Neural cell (in vitro differentiated cells): ENCODE data around the gene SRP68. TPM values are rescaled to one million over a fixed set of nuclear protein-coding genes. Genes with fewer than 3 reads are reported as not detected.

Source experiments
- H2AFZ ChIP-seq: fragments of 200-600, 300-800 bp; sonication (generic), shearing (Covaris generic); 2 replicates; pipeline ENCODE4 v1.6.0; 2014; ENCODE audit warnings: low read depth, mild to moderate bottlenecking, antibody characterized with exemption, low read length, moderate library complexity
- H3F3A ChIP-seq: fragments of 200-600 bp; shearing (Covaris generic); 2 replicates; pipeline ENCODE4 v1.6.1; 2016; ENCODE audit warnings: mild to moderate bottlenecking, moderate library complexity, mixed read lengths, antibody characterized with exemption, low read length; ENCODE audit not compliant: insufficient read depth, poor library complexity, severe bottlenecking
- H3K27ac ChIP-seq: fragments of 200-600, 300-800 bp; sonication (generic), shearing (Covaris generic); 2 replicates; pipeline ENCODE4 v1.5.1; 2014; ENCODE audit warnings: mild to moderate bottlenecking, low read length, moderate library complexity
- H3K27me3 ChIP-seq: fragments of 300-800, 200-600 bp; sonication (generic), shearing (Covaris generic); 2 replicates; pipeline ENCODE4 v1.6.0; 2014; ENCODE audit warnings: mild to moderate bottlenecking, low read depth, low read length, moderate library complexity; ENCODE audit not compliant: insufficient read depth
- H3K36me3 ChIP-seq: fragments of 300-800, 200-600 bp; sonication (generic), shearing (Covaris generic); 2 replicates; pipeline ENCODE4 v1.5.1; 2014; ENCODE audit warnings: mild to moderate bottlenecking, antibody characterized with exemption, low read length, moderate library complexity; ENCODE audit not compliant: insufficient read depth
- H3K4me2 ChIP-seq: fragments of 300-800, 200-600 bp; sonication (generic), shearing (Covaris generic); 2 replicates; pipeline ENCODE4 v1.6.0; 2014; ENCODE audit warnings: mild to moderate bottlenecking, low read length
- H3K4me3 ChIP-seq: fragments of 300-800, 200-600 bp; sonication (generic), shearing (Covaris generic); 2 replicates; pipeline ENCODE4 v1.5.1; 2014; ENCODE audit warnings: mild to moderate bottlenecking, low read length, moderate library complexity
- H3K79me2 ChIP-seq: fragments of 200-600 bp; shearing (Covaris generic); replicated peaks from 2 replicates; pipeline ENCODE4 v1.6.0; 2014; ENCODE audit warnings: mild to moderate bottlenecking, low read length, moderate library complexity; ENCODE audit not compliant: insufficient read depth
- H3K9ac ChIP-seq: fragments of 300-800, 200-600 bp; sonication (generic), shearing (Covaris generic); 2 replicates; pipeline ENCODE4 v1.6.1; 2016; ENCODE audit warnings: mild to moderate bottlenecking, low read length, mixed read lengths
- H3K9me2 ChIP-seq: fragments of 200-600 bp; shearing (Covaris generic); 2 replicates; pipeline ENCODE4 v1.6.1; 2016; ENCODE audit warnings: mild to moderate bottlenecking, low read length, mixed read lengths; ENCODE audit not compliant: insufficient read depth
- H3K9me3 ChIP-seq: fragments of 200-600, 300-800 bp; sonication (generic), shearing (Covaris generic); 2 replicates; pipeline ENCODE4 v1.6.1; 2016; ENCODE audit warnings: mild to moderate bottlenecking, mixed run types, low read length, moderate library complexity, mixed read lengths
- H4K20me1 ChIP-seq: fragments of 200-600 bp; shearing (Covaris generic); 2 replicates; pipeline ENCODE4 v1.6.1; 2016; ENCODE audit warnings: mild to moderate bottlenecking, mixed run types; ENCODE audit not compliant: insufficient read depth
- CTCF ChIP-seq: fragments of 450-650 bp; IDR thresholded peaks from 2 replicates; pipeline ENCODE4 v1.5.1; 2014; ENCODE audit warnings: antibody characterized with exemption, mild to moderate bottlenecking, moderate library complexity; ENCODE audit not compliant: poor library complexity, severe bottlenecking
- EP300 ChIP-seq: fragments of 450-650 bp; conservative IDR thresholded peaks from 2 replicates; pipeline ENCODE4 v1.6.1; 2014; ENCODE audit warnings: antibody characterized with exemption, mild to moderate bottlenecking, moderate library complexity; ENCODE audit not compliant: poor library complexity, severe bottlenecking
- EZH2 ChIP-seq: fragments of 200-600, 300-800 bp; shearing (Covaris generic), sonication (generic); IDR thresholded peaks from 2 replicates; pipeline ENCODE4 v1.6.1; 2014; ENCODE audit warnings: antibody characterized with exemption, low read length, borderline replicate concordance, mild to moderate bottlenecking; ENCODE audit not compliant: insufficient read depth, poor library complexity, severe bottlenecking
- MXI1 ChIP-seq: fragments of 450-650 bp; conservative IDR thresholded peaks from 2 replicates; pipeline ENCODE4 v1.6.1; 2014; ENCODE audit warnings: antibody characterized with exemption, mild to moderate bottlenecking; ENCODE audit not compliant: poor library complexity, severe bottlenecking
- POLR2AphosphoS5 ChIP-seq: IDR thresholded peaks from 2 replicates; pipeline ENCODE4 v1.6.1; 2012
- RAD21 ChIP-seq: fragments of 450-650 bp; conservative IDR thresholded peaks from 2 replicates; pipeline ENCODE4 v1.6.1; 2014; ENCODE audit warnings: antibody characterized with exemption, mild to moderate bottlenecking, moderate library complexity
- REST ChIP-seq: IDR thresholded peaks from 2 replicates; pipeline ENCODE4 v1.6.1; 2012; ENCODE audit warnings: borderline replicate concordance
- SMC3 ChIP-seq: fragments of 450-650 bp; conservative IDR thresholded peaks from 2 replicates; pipeline ENCODE4 v1.6.1; 2014; ENCODE audit warnings: antibody characterized with exemption, mild to moderate bottlenecking, moderate library complexity; ENCODE audit not compliant: poor library complexity
- TAF1 ChIP-seq: IDR thresholded peaks from 2 replicates; pipeline ENCODE4 v1.6.1; 2012; ENCODE audit warnings: low read depth
- polyA plus RNA-seq: library from polyadenylated mRNA; depleted of rRNA; stranded (reverse); fragments of >200 nt; gene quantifications from 2 replicates; pipeline ENCODE4 v1.2.3, GENCODE V29; 2014

Gene SRP68
- polyA plus RNA-seq, 1 donor from 2014 or later, result 26.3 TPM

- H3K9ac ChIP-seq, result no peak overlapping the region
- H3K27me3 ChIP-seq, result no peaks in the 10 kb centered on the region
- peaks cover 3% of the 10 kb centered on the region for H3F3A ChIP-seq
- no peak overlapping the region for H3K4me3 ChIP-seq
- H3K9me3 ChIP-seq, result no peaks in the 10 kb centered on the region
- no peak overlapping the region for H3K27ac ChIP-seq
- peaks cover 9% of the 10 kb centered on the region for H3K79me2 ChIP-seq
- no peaks in the 10 kb centered on the region for H3K36me3 ChIP-seq
- no peak for TF ChIP-seq POLR2AphosphoS5
- TF ChIP-seq TAF1, result no peak
- TF ChIP-seq EZH2, result no peak
- TF ChIP-seq REST, result no peak
- no peak for TF ChIP-seq MXI1
- no peak for TF ChIP-seq CTCF
- TF ChIP-seq RAD21, result no peak
- no peak for TF ChIP-seq EP300
- no peak for TF ChIP-seq SMC3
- H3K9me2 ChIP-seq, result no peaks in the 10 kb centered on the region
- no peaks in the 10 kb centered on the region for H4K20me1 ChIP-seq
- no peak overlapping the region for H2AFZ ChIP-seq
- H3K4me2 ChIP-seq, result no peak overlapping the region
These were observed 35.2 kb upstream of the SRP68 start for GRCh38 chr17:76107509-76107908.

DNA sequence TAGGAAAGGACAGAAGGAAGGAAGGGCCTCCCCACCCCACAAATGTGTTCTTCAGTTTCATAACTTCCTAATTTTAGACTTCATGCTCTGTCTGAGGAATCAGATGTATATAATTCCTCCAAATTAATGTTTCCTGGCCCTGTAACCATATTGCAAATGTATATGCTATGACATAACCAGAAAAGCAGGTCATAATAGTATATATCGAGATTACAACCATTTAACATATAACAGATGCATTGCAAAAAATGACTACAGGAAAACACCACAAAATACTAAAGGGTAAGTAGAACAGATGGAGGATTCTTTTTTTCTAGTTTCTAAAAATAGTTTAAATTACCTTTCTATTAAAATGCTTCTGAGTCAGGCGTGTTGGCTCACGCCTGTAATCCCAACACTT, 34.4 kb upstream of the SRP68 start:
- Histone ChIP-seq H3K27me3 (no peaks in the 10 kb centered on the region), H3K9me3 (no peaks in the 10 kb centered on the region), H3K79me2 (peaks cover 17% of the 10 kb centered on the region), H3K36me3 (no peaks in the 10 kb centered on the region), H3F3A (peaks cover 3% of the 10 kb centered on the region), H3K27ac (no peak overlapping the region), H3K4me2 (no peak overlapping the region), H3K9ac (no peak overlapping the region), H3K4me3 (no peak overlapping the region), H3K9me2 (no peaks in the 10 kb centered on the region), H4K20me1 (no peaks in the 10 kb centered on the region), H2AFZ (no peak overlapping the region)
- TF ChIP-seq EZH2 (no peak), SMC3 (no peak), TAF1 (no peak), RAD21 (no peak), MXI1 (no peak), POLR2AphosphoS5 (no peak), REST (no peak)
